Activated CD8-positive, alpha-beta memory T cell treated with anti-CD3 and anti-CD28 coated beads for 48 hours (primary cell): ENCODE data around the gene COX5B.
A peak's percentile ranks its signal among the peaks of the same experiment; 100 is the strongest.
"Not testable (repeated sequence)": the region's sequence is repeated elsewhere in the genome, so short reads cannot be mapped to it uniquely, and the experiment has no call there.

Experiments used
- DNase-seq, 3 experiments: peaks; one replicate each; pipeline ENCODE4 v3.0.0-alpha.2; 2020; ENCODE audit warnings: low read depth in 2 of 3, low spot score in 2 of 3

The COX5B gene

GRCh38 chr2:97645695-97646629 is at the start of gene COX5B:
COX5B (plus strand) TSS chr2:97646062; CDS start chr2:97646087, 25 bp downstream.
- DNase-seq: peak; percentile 90 to 97 (median 94)

GRCh38 chr2:97596180-97596579 is 49.7 kb upstream of the COX5B start:
- DNase-seq: not testable (repeated sequence)

GRCh38 chr2:97601537-97601936 is 44.3 kb upstream of the COX5B start:
- DNase-seq: not testable (repeated sequence)

GRCh38 chr2:97605109-97605508 is 40.8 kb upstream of the COX5B start:
- DNase-seq: not testable (repeated sequence)

GRCh38 chr2:97605524-97606339 is 40.1 kb upstream of the COX5B start:
- DNase-seq: not testable (repeated sequence)

GRCh38 chr2:97608745-97609144 is 37.1 kb upstream of the COX5B start:
- DNase-seq: not testable (repeated sequence)

GRCh38 chr2:97611895-97612294 is 34.0 kb upstream of the COX5B start:
- DNase-seq: not testable (repeated sequence)

GRCh38 chr2:97615746-97616145 is 30.1 kb upstream of the COX5B start:
- DNase-seq: not testable (repeated sequence)

- no peak for DNase-seq
These were observed 28.0 kb upstream of the COX5B start for GRCh38 chr2:97617911-97618310.

- not testable (repeated sequence) for DNase-seq
These were observed 26.7 kb upstream of the COX5B start for GRCh38 chr2:97618939-97619827.

- not testable (repeated sequence) for DNase-seq
These were observed 25.4 kb upstream of the COX5B start for GRCh38 chr2:97620492-97620891.

- DNase-seq: not testable (repeated sequence)
These were observed 22.9 kb upstream of the COX5B start for GRCh38 chr2:97622976-97623375.

GRCh38 chr2:97625354-97626048 is 20.4 kb upstream of the COX5B start:
- not testable (repeated sequence) for DNase-seq

- DNase-seq: not testable (repeated sequence)
These were observed 19.8 kb upstream of the COX5B start for GRCh38 chr2:97626049-97626430.

- DNase-seq: no peak
These were observed 1.7 kb upstream of the COX5B start for GRCh38 chr2:97644023-97644717.

GRCh38 chr2:97645112-97645694 is 659 bp upstream of the COX5B start:
- no peak for DNase-seq

- no peak for DNase-seq
These were observed 1.1 kb downstream of the COX5B start for GRCh38 chr2:97646977-97647376.

- no peak for DNase-seq
These were observed 5.3 kb downstream of the COX5B start for GRCh38 chr2:97651114-97651513.

GRCh38 chr2:97653473-97653872 is 7.6 kb downstream of the COX5B start:
- no peak for DNase-seq
